ENCODE data around the gene FXYD4. TPM values are rescaled to one million over a fixed set of nuclear protein-coding genes. Genes with fewer than 3 reads are reported as not detected.

The FXYD4 gene
- total and polyA plus RNA-seq, 2 experiments from 2014 or later = not detected

DNA sequence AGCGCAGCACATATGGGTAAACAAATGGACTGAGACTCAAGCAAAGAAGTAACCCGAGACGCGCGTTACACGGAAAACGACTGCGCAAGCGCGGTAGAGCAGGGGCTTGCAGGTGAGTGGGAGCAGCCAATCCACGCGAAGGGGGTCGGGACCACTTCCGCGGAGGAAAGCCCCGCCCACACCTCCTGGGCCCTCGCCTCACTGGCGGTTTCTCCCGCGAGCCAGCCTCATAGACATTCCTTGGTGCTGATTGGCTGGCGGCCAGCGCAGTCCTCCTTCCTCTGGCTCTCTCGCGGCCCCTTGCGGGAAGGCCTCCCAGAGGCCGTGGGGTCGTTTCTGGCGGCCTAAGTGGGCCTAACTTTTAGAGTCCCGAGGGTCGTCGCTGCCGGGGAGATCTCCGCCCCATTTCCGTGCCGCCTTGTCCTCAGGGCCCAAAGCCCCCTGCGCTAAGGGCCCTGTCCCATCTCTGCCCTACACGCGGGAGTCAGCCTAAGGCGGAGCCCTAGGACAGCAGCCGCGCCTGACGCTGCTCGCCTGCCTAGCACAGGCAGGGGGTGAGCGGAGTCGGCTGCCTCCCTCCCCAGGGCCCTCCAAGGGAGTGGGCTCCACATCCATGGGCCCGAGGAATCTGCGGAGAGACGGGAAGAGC, 9.1 kb upstream of the FXYD4 start:
- in situ Hi-C loops (cut with MboI) = no loop called here
- H3K79me2 ChIP-seq (ENCODE audit: insufficient read depth) = no peaks in the 10 kb centered on the region
- H3K4me2 ChIP-seq (ENCODE audit: unreplicated experiment) = peak overlapping the region; percentile 71
- no peaks in the 10 kb centered on the region for H3K4me1 ChIP-seq (ENCODE audit: insufficient read depth)
- no peaks in the 10 kb centered on the region for H3K36me3 ChIP-seq (ENCODE audit: low read depth)
- no peak overlapping the region for H3K27ac ChIP-seq
- H2AFZ ChIP-seq = peak overlapping the region; percentile 73
- H3K9me3 ChIP-seq (ENCODE audit: low read depth) = no peaks in the 10 kb centered on the region
- H3K27me3 ChIP-seq (replicated peaks; ENCODE audit: insufficient read depth) = no peaks in the 10 kb centered on the region
- WGBS, 2 experiments (ENCODE audit: low coverage in 1 of 2, low lambda C conversion rate in 2 of 2, missing lambda C conversion rate in 2 of 2) = 16 to 17% methylated on average over 34 to 48 of the region's 48 CpGs
- no peaks in the 10 kb centered on the region for H3K9me2 ChIP-seq (ENCODE audit: insufficient read depth)
- H3K9ac ChIP-seq = peak overlapping the region; percentile 21; the same call in 1 of the 2 replicates
- H3F3A ChIP-seq (ENCODE audit: insufficient read depth) = no peaks in the 10 kb centered on the region
- no peaks in the 10 kb centered on the region for H4K20me1 ChIP-seq (ENCODE audit: insufficient read depth)
- TF ChIP-seq EZH2 (IDR thresholded peaks at IDR 0.05; ENCODE audit: insufficient read depth, poor library complexity, severe bottlenecking) (no peak), EZH2phosphoT487 (IDR thresholded peaks at IDR 0.05; ENCODE audit: insufficient read depth, low read depth) (no peak)
- peak overlapping the region; percentile 60 for H3K4me3 ChIP-seq
- peak; percentile 75 for DNase-seq

- no peaks in the 10 kb centered on the region for H3K79me2 ChIP-seq (ENCODE audit: insufficient read depth)
- no peaks in the 10 kb centered on the region for H4K20me1 ChIP-seq (ENCODE audit: insufficient read depth)
- H3K4me3 ChIP-seq = no peak overlapping the region
- 72 to 79% methylated on average over 3 of the region's 3 CpGs for WGBS, 2 experiments (ENCODE audit: low coverage in 1 of 2, low lambda C conversion rate in 2 of 2, missing lambda C conversion rate in 2 of 2)
- no peak overlapping the region for H3K9ac ChIP-seq
- H3K9me3 ChIP-seq (ENCODE audit: low read depth) = no peaks in the 10 kb centered on the region
- no peak overlapping the region for H3K4me2 ChIP-seq (ENCODE audit: unreplicated experiment)
- H3K27me3 ChIP-seq (replicated peaks; ENCODE audit: insufficient read depth) = no peaks in the 10 kb centered on the region
- in situ Hi-C loops (cut with MboI) = no loop called here
- no peaks in the 10 kb centered on the region for H3K4me1 ChIP-seq (ENCODE audit: insufficient read depth)
- H3K27ac ChIP-seq = no peak overlapping the region
- H3K9me2 ChIP-seq (ENCODE audit: insufficient read depth) = no peaks in the 10 kb centered on the region
- no peak for DNase-seq
- no peaks in the 10 kb centered on the region for H3K36me3 ChIP-seq (ENCODE audit: low read depth)
- H3F3A ChIP-seq (ENCODE audit: insufficient read depth) = no peaks in the 10 kb centered on the region
- no peak for TF ChIP-seq EZH2phosphoT487 (IDR thresholded peaks at IDR 0.05; ENCODE audit: insufficient read depth, low read depth)
- TF ChIP-seq EZH2 (IDR thresholded peaks at IDR 0.05; ENCODE audit: insufficient read depth, poor library complexity, severe bottlenecking) = no peak
- H2AFZ ChIP-seq = no peak overlapping the region
Observed at GRCh38 chr10:43365001-43365400, 6.4 kb upstream of the FXYD4 start.

- Histone ChIP-seq H3K9me3 (ENCODE audit: low read depth) (no peaks in the 10 kb centered on the region), H3K4me1 (ENCODE audit: insufficient read depth) (no peaks in the 10 kb centered on the region), H2AFZ (no peak overlapping the region), H3K27me3 (replicated peaks; ENCODE audit: insufficient read depth) (no peaks in the 10 kb centered on the region), H4K20me1 (ENCODE audit: insufficient read depth) (no peaks in the 10 kb centered on the region), H3K36me3 (ENCODE audit: low read depth) (no peaks in the 10 kb centered on the region), H3F3A (ENCODE audit: insufficient read depth) (no peaks in the 10 kb centered on the region), H3K4me2 (ENCODE audit: unreplicated experiment) (no peak overlapping the region), H3K79me2 (ENCODE audit: insufficient read depth) (no peaks in the 10 kb centered on the region), H3K9ac (no peak overlapping the region), H3K27ac (no peak overlapping the region), H3K4me3 (no peak overlapping the region), H3K9me2 (ENCODE audit: insufficient read depth) (no peaks in the 10 kb centered on the region)
- 92 to 94% methylated on average over 4 of the region's 4 CpGs for WGBS, 2 experiments (ENCODE audit: low coverage in 1 of 2, low lambda C conversion rate in 2 of 2, missing lambda C conversion rate in 2 of 2)
- in situ Hi-C loops (cut with MboI) = no loop called here
- DNase-seq = no peak
- TF ChIP-seq EZH2 (IDR thresholded peaks at IDR 0.05; ENCODE audit: insufficient read depth, poor library complexity, severe bottlenecking) (no peak), EZH2phosphoT487 (IDR thresholded peaks at IDR 0.05; ENCODE audit: insufficient read depth, low read depth) (no peak)
Observed at GRCh38 chr10:43369921-43370320, 1.5 kb upstream of the FXYD4 start.

DNA sequence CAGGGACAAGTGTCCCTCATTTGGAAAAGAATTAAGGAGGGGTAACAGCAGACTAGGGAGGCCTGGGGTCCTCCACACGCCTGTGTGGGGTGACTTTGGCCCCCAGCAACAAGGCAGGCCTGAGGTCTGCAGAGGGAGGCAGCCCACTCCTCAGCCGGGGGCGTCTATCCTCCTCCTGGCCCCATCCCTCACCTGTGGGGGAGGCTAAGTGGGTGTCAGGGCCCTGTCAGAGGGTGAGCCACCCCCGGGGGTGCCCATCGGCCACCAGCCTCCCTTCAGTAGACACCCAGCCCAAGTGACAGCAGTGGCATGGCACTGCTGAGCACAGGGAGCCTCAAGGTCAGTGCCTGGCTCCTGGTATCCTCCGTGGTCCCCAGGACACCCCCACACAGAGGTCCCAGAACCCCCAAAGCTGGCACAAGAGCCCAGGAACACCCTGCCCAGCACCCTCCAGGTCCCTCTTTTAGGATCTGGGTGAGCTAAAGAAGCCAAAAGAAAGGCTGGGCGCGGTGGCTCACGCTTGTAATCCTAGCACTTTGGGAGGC, 693 bp upstream of the FXYD4 start:
- H3K9me3 ChIP-seq (ENCODE audit: low read depth) = no peaks in the 10 kb centered on the region
- TF ChIP-seq EZH2phosphoT487 (IDR thresholded peaks at IDR 0.05; ENCODE audit: insufficient read depth, low read depth) = no peak
- no peak for TF ChIP-seq EZH2 (IDR thresholded peaks at IDR 0.05; ENCODE audit: insufficient read depth, poor library complexity, severe bottlenecking)
- H3K79me2 ChIP-seq (ENCODE audit: insufficient read depth) = no peaks in the 10 kb centered on the region
- 57 to 59% methylated on average over 9 of the region's 9 CpGs for WGBS, 2 experiments (ENCODE audit: low coverage in 1 of 2, low lambda C conversion rate in 2 of 2, missing lambda C conversion rate in 2 of 2)
- no peak overlapping the region for H3K4me3 ChIP-seq
- no peaks in the 10 kb centered on the region for H3K9me2 ChIP-seq (ENCODE audit: insufficient read depth)
- no peaks in the 10 kb centered on the region for H4K20me1 ChIP-seq (ENCODE audit: insufficient read depth)
- H3K4me2 ChIP-seq (ENCODE audit: unreplicated experiment) = no peak overlapping the region
- no peaks in the 10 kb centered on the region for H3K27me3 ChIP-seq (replicated peaks; ENCODE audit: insufficient read depth)
- H3K9ac ChIP-seq = no peak overlapping the region
- in situ Hi-C loops (cut with MboI) = no loop called here
- DNase-seq = no peak
- no peak overlapping the region for H3K27ac ChIP-seq
- H2AFZ ChIP-seq = no peak overlapping the region
- no peaks in the 10 kb centered on the region for H3F3A ChIP-seq (ENCODE audit: insufficient read depth)
- no peaks in the 10 kb centered on the region for H3K36me3 ChIP-seq (ENCODE audit: low read depth)
- H3K4me1 ChIP-seq (ENCODE audit: insufficient read depth) = no peaks in the 10 kb centered on the region

Data from GM23248 (cell line).